GM18907 (cell line): ENCODE results near the gene CACNG5.

ENCODE experiments used
- ATAC-seq: cut with Tn5 transposase; IDR thresholded peaks from one replicate; pipeline ENCODE4 v1.9.1; 2021; ENCODE audit warnings: mild to moderate bottlenecking, moderate library complexity; ENCODE audit not compliant: unreplicated experiment

The CACNG5 gene, protein sequence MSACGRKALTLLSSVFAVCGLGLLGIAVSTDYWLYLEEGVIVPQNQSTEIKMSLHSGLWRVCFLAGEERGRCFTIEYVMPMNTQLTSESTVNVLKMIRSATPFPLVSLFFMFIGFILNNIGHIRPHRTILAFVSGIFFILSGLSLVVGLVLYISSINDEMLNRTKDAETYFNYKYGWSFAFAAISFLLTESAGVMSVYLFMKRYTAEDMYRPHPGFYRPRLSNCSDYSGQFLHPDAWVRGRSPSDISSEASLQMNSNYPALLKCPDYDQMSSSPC

DNA sequence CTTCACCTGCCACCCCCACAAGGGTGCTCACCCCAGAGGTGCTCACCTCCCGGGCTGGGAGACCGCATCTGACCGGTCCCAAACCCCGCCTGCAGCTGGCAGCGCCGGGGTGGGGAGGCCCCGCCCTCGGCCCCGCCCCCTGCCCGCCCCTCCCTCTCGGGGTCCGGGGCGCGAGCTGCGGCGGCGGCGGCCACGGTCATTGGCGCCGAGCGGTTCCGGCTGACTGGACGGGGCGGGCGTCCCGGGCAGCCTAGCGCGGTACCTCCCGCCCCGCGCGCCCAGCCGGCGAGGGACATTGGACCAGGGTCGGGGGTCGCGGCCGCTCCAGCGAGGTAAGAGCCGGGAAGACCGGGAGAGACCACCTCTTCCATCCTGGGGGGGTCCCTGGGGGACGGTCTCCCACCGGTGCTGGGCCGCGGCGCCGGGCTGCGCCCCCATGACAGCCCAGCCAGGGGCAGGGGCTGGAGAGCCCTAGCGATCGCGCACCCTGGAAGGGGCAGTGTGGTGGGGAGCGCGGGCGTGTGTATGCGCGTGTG, at the start of gene CACNG5:
TSS of gene CACNG5 (plus strand) at position 199 of the 536 bp plus-strand sequence. CDS start 42,216 bp downstream, outside the sequence.
- no peak for ATAC-seq

DNA sequence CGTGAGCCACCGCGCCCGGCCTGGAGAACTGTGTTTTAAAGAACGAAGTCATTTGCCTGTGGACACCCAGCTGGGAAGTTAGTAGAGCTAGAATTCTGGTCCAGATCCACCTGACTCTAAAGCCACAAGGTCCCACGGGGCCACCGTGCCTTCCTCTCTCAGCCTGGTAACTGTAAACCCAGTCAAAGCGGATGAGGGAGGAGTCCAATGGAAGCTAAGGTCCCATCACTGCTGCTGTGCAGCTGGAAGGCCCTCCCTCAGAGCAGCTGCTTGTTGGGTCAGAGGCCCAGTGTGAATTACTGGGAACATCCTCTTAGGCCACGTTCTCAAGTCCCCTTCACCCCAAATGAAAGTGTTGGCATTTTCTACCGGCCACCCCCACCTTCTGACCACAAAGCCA, 48.8 kb upstream of the CACNG5 start:
- no peak for ATAC-seq

DNA sequence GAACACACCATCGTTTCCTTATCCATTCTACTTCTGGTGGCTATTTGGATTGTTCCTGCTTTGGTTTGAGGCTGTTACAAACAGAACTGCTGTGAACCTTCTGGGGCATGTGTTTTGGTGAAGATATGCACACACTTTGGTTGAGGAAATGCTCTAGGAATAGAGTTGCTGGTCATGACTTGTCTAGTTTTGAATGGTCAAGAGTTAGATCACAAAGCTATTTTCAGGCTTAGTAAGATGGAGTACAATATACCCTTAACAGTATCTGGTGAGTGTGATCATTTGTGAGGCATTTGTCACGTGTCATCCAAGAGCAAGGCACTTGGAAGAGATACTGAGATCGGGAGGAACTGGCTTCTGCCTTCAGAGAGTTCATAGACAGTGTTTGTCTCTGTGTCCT, 47.0 kb upstream of the CACNG5 start:
- no peak for ATAC-seq

DNA sequence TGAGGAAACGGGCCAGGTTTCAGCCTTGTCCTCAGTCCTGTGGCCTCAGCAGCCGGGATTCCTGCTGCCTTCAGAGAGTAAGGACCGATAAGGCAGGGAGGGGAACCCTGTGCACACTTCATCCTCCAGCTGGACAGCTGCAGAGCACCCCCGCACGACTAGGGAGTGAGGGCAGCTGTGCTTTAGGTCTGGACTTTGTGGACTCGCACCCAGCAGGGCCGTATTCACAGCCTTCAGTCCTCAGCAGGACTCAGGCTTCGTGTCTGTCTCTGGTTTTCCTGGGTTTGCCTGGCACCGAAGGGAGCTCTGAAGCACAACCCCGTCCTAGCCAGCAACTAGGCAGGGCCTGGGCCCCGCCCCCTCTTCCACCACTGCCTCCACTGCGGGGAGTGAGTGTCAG, 45.8 kb upstream of the CACNG5 start:
- ATAC-seq: no peak

DNA sequence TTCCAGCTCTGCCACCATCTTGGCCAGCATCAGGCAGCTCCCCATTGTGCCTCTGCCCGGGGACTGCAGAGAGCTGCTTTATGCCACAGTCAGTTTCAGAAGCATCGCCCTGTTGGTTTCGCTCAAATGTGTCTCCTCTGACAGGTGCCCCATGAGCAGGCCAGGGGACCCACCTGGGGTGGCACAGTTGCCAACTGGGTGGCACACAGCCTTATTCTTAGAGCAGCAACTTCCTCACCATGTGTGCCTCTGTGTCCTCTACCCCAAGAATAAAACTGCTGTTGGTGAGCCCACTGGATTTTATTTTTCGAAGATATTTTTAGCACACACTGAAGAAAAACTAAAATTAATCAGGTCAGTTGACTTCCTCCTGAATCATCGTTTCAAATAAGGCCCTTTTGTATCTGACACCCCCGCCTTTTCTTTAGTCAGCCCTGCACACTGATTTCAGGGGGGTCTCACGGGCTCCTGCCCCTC, 44.9 kb upstream of the CACNG5 start:
- no peak for ATAC-seq

DNA sequence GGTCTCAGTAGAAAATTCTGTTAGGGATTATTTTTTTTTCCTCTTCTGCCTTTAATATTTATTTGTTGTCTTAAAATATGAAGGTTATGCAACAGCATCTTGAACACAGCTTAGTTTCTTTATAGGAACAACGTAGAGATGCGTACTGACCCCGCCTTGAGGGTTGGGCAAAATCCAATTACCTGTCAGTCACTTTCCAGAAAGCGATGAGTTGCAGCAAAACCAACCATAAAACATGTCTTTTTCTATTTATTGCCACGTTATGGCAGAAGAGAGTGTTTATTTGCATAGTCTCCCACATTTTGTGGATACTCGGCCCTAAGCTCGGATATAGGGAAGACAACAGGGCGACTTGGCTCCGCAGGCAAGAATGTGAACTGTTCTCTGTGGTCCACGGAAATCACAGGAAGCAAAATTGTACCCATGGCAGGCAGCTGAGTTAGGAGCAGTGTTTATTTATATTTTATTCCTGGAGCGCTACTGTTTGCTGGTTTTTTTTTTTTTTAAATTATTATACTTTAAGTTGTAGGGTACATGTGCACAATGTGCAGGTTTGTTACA, 44.3 kb upstream of the CACNG5 start:
- ATAC-seq: no peak

DNA sequence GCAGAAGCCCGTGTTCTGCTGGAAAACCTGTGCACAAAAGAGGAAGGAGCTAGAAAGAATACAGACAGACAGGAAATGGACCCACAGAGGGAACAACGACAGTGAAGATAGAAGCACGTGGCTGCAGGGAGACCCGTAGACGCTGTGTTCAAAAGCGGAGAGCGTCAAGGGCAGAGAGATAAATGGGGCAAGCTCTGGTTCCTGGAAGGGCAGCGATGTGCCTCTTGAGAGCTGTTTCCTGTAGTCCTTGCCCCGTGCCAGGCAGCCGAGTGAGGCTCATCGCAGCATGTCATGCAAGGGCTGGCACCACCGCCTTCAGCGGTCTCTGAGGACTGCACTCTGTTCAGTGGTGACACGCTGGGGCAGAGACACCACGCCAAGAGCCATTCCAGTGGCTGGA, 43.6 kb upstream of the CACNG5 start:
- no peak for ATAC-seq

DNA sequence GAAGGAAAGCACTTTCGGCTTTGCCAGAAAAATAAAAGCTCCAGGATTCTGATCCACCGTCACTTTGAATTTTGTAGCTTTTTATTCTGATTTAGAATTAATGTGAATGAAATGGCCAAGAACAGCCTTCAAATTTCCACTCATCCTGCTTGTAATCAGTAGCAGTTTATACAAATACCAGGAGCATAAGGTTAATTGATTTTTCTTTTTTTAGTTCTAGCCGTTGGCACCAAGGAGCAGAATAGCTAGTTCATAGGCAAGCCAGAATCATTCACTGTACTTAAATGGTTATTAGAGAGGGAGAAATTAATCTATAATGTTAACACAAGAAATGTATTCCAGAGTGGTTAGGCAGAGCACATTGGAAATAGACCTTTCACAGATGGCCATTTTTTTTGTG, 41.1 kb upstream of the CACNG5 start:
- ATAC-seq: no peak

DNA sequence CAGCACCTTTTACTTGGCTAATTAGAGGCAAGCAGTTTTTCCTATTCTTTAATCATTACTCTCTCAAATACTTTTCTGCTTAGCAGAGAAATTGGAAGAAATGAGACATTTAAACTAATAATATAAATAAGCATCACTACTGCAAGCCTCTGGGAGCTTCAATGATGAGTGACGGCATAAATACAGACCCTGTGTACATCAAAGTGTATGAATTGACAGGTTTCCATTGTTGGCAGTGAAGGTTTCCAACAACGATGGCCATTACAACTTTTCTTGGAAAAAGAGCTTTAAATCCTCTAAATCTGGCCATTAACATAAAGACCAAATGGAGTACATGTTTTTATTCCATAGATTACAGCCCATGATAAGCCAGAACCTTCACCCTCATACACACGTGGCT, 39.4 kb upstream of the CACNG5 start:
- ATAC-seq: no peak

DNA sequence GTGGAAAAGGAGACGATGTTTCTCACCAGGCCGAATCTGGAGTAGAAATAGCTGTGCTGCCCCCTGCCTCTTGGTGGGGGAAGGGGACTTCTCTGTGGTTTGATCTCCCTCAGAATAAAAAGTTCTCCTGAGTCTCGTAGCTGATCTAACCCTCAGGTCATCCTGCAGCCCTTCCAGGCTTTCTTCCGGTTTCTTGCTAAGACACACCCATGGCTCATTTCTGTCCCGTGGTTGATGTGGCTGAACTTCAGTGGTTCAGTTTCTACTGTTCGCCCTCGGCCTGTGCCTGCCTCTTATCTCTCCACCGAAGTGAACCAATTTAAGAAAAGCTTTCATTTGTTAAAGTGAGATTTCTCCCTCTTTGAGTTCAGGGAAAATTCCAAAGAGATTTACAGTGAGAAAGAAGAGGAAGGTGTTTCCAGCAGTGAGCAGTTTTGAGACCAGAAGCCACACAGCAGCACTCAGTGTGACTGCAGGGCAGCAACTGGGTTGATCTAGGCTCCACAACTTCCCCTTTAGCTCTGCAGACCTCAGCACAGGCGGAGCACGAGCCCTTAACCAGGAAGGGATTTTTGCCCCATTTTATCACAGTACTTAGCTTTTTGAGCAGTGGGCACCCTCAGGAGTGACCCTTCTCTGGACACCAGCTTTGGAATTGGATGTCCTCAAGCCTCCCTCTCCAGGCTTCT, 34.9 kb upstream of the CACNG5 start:
- ATAC-seq: no peak

DNA sequence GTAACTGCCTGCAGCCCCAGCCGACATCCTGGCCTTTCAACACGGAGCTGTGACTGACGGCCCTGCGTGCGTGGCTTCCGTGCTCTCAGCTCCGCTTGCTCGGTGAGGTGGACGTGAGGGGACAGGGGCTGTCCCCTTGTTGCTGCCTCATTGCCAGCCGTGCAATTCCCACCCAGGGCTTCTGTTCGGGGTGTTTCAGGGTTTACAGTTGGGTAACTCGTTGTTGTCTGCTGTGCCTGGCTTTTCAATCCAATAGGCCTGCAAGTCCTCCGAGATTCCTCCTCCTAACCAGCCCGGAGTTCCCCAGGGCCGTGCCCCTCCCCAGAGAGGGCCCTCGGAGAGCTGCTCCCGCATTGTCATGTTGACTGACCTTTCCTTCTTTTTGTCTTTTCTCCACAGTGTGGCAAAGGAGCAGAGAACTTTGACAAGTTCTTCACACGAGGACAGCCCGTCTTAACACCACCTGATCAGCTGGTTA, 31.4 kb upstream of the CACNG5 start:
- ATAC-seq: no peak

DNA sequence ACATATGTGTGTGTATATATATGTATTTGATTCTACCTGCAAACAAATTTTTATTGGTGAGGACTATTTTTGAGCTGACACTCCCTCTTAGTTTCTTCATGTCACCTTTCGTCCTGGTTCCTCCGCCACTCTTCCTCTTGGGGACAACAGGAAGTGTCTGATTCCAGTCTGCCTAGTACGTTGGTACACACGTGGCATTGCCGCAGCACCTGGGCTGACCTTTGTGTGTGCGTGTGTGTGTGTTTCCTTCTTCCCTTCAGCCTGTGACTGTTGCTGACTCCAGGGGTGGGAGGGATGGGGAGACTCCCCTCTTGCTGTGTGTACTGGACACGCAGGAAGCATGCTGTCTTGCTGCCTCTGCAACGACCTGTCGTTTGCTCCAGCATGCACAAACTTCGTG, 29.4 kb upstream of the CACNG5 start:
- ATAC-seq: no peak

DNA sequence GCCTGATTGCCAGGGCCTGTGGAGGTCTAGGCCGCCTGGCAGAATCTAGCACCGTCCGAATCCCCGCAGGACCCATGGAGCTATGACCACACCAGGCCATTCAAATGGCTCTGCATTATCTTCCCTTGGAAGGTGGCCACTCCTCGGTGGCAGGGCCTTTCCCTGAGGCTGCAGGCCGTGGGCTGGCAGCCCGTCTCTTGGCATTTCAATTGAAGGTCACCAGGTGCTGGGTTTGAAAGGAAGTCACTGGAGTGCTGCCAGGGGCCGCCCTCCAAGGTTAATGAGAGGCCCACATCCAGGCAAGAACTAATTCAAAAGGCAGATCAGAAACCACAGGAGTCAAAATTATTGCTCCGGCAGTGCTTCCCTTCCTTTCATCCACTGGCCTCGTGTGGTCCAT, 27.7 kb upstream of the CACNG5 start:
- ATAC-seq: no peak

DNA sequence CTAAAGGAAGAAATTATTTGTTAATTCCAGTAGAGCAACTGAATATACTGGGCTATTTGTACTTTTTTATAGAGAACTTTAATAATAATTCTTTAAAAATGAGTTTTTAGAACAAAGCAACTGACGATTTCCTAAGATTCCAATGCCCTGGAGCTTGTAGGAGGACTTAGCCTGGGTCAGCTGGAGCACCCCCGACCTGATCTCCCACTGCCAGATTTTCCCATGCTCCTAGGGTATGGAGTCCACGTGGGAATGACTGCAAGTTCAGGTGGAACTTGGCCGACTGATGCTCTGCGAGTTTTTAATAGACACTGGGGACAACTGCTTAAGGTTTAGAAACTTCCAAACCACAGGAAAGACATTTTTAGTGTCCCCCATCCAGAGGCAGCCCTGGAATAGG, 25.5 kb upstream of the CACNG5 start:
- no peak for ATAC-seq

DNA sequence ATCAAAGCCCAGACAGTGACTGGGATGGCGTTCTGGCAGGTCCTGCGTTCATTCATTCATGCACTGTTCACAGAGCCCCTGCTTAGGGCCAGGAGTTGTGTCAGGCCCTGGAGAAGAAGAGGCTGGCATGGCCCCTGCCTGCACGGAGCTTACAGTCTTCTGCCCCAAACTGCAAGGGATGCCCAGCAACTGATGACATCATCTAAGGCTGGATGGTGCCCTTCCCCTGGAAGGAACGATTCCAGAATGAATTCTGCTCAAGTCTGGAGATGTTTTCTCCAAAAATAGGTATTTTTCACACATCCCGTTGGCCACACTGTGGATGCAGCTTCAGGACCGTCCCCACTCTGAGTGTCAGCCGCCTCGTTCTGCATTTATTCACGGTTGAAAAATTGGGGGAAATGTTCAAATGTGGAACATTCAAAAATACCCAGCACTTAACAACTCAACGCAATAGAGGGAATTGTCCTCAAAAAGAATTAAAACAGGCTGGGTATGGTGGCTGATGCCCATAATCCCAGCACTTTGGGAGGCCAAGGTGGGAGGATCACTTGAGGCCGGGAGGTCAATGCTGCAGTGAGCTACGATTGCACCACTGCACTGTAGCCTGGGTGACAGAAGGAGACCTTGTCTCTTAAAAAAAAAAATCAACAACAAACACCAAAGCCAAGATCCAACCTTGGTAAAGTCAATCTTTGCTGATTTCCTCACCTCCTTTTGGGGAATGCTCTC, 23.8 kb upstream of the CACNG5 start:
- ATAC-seq: no peak

DNA sequence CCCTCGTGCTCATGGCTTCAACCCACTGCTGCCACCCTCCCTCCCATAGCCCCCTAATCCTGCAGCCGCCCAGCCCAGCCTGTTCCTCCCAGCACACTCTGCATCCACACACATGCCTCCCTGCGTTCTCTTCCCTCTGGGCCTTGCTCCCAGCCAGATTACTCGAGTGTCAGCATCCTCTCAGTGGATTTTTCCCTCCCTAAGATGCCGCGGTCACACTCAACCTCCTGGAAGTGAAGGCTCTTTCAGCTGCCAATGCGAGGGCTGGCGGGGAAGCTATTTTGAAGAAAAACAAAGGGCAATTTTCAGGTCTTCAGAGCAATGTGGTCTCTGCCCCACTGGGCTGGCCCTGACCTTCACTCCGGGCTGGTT, 23.2 kb upstream of the CACNG5 start:
- no peak for ATAC-seq

DNA sequence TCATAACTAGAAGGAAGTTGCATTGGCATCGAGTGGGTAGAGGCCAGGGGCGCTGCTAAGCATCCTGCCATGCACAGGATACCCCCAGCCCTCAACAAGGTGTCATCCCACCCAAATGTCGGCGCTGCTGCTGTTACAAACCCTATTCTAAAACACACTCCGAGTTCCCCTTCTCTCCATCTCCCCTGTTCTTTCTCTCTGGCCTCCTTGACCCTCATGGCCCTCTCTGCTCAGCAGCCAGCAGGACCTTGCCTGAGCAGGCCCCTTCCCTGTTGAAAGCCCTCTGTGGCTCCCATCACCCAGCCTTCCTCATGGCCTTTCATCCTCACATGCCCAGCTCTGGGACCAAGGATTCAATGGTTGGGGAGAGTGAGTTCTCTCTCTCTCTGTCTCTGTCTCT, 22.3 kb upstream of the CACNG5 start:
- no peak for ATAC-seq

DNA sequence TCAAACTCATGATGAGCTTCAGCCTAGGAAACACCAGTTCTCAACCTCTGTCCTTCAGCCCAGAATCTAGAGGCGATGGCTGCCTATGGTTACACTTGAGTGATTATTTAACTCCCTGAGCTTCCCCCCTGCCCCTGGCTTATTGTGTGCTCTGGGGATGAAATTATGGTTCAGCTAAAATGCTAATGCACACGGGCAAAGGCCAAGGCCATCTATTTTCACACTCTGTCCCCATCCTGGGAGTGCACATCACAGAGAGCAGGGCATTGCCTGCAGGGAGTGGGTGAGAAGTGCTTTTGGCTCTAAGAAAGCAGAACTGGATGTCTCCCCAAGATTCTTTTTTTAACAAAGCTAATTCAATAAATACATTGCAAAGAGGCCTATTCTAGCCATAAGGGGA, 21.6 kb upstream of the CACNG5 start:
- ATAC-seq: no peak

DNA sequence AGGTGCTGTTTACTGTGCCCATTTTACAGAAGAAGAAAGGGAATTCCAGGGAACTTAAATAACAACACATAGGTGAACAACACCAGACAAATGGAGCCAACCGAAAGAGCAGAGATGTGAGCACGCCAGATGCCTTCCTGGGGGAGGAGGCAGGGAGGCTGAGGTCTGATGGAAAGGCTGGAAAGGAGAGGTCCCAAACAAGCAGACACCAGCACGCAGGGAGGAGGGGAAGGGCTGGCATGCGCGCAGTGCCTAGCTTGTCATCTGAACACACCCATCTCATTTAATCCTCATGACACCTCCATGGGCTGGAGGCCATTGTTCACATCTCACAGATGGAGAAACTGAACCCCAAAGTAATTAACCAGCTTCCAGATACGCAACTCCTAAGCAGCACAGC, 20.9 kb upstream of the CACNG5 start:
- no peak for ATAC-seq

DNA sequence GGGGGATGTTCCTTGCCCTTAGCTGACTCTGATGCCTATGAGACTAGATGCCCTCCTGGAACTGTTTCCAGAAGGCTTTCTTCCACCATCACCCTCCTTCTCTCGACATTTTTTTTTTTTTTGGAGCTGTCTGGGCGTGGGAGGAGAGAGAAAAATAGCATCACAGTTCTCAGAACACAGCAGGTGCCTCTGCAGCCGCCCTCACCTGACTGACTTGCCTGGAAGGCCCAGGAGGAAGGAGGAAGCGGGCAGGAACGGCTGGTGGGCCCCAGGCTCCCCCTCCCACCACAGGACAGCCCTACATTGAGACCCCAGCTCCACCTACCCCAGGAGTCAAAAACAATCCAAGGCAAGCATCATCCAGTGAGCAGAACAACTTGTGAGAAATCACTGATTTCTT, 20.3 kb upstream of the CACNG5 start:
- no peak for ATAC-seq

DNA sequence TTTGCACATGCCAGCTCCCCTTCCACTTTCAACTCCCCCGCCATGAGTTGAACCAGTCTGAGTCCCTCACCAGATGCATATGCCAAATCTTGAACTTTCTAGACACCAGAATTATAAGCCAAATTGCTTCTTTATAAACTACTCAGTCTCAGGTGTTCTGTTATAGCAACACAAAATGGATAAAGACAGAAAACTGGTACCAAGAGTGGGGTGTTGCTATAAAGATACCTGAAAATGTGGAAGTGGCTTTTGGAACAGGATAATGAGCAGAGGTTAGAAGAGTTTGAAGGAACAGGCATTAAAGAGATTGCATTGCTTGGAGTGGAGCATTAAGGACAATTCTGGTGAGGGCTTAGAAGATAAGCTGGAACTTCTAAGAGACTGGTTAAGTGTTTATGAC, 17.2 kb upstream of the CACNG5 start:
- ATAC-seq: no peak
